HG03159 (cell line): Measurements from ENCODE around the gene RCBTB1.
"Not testable (repeated sequence)": the region's sequence is repeated elsewhere in the genome, so short reads cannot be mapped to it uniquely, and the experiment has no call there.

Experiments
- ATAC-seq: cut with Tn5 transposase; IDR thresholded peaks from one replicate; pipeline ENCODE4 v1.9.1; 2021; ENCODE audit warnings: mild to moderate bottlenecking, moderate library complexity; ENCODE audit not compliant: unreplicated experiment

Gene RCBTB1

DNA sequence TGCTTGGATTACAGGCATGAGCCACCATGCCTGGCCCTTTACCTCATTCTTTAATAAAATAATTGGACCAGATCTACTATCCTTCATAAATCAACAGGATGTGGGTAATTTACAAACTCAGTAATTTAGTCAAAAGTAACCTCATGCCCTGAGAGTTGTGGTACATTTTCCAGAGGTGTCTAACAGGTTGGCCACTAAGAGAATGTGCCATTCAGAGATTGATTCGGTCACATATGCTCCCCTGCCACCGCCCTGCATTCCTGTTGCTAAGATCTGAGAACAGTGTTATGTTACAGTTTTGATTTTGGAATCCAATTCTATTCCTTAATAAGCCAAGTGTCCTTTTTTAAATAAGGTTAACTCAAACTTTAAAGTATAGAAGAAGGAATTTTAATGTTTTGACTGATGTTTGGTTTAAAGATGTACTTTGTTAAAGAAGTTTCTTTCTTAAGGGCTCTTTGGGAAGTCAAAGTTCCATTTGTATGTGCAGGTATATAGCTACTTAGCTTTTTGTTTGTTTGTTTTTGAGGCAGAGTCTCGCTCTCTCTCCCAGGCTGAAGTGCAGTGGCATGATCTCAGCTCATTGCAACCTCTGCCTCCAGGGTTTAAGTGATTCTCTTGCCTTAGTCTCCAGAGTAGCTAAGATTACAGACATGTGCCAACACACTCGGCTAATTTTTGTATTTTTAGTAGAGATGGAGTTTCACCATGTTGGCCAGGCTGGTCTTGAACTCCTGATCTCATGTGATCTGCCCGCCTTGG lies 60.4 kb downstream of the RCBTB1 start:
- ATAC-seq = no peak

GRCh38 chr13:49521224-49521623 lies 64.1 kb downstream of the RCBTB1 start:
- ATAC-seq = no peak

GRCh38 chr13:49517461-49517860 lies 67.9 kb downstream of the RCBTB1 start:
- ATAC-seq = no peak

DNA sequence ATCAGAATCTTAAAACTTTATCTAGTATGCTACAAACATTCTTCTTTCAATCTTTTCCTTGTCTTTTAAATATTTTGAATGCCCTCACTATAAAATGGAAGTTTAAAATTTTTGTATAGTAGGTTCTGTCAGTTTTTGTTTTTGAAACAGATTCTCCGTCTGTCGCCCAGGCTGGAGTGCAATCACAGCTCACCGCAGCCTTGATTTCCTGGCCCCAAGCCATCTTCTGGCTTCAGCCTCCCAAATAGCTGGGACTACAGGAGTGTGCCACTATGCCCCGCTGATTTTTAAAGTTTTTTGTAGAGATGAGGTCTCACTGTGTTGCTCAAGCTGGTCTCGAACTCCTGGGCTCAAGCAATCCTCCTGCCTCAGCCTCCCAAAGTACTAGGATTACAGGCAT lies 68.9 kb downstream of the RCBTB1 start:
- ATAC-seq = no peak

GRCh38 chr13:49512578-49512977 lies 72.8 kb downstream of the RCBTB1 start:
- no peak for ATAC-seq

DNA sequence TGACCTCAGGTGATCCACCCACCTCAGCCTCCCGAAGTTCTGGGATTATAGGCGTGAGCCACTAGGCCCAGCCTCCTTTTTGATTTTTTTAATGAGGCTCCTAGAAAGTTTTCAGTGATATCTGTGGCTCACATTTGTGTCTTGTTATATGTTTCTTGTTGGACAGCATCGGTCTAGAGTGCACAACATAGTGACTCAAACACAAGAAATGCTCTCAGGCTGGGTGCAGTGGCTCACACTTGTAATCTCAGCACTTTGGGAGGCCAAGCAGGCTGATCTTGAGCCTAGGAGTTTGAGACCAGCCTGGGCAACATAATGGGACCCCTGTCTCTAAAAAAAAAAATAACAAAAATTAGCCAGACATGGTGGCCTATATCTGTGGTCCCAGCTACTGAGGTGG lies 81.4 kb downstream of the RCBTB1 start:
- no peak for ATAC-seq

- no peak for ATAC-seq
Observed at GRCh38 chr13:49502954-49503353, 82.4 kb downstream of the RCBTB1 start.

- no peak for ATAC-seq
Observed at GRCh38 chr13:49499889-49500660, 85.3 kb downstream of the RCBTB1 start.

DNA sequence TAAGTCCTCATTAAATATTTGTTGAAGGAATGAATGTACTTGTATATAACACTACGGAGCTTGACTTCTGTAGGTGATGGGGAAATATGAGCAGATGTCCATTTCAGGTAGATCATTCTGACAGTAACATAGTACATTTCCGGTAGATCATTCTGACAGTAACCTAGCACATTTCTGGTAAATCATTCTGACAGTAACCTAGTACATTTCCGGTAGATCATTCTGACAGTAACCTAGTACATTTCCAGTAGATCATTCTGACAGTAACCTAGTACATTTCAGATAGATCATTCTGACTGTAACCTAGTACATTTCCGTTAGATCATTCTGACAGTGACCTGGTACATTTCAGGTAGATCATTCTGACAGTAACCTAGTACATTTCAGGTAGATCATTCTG lies 87.2 kb downstream of the RCBTB1 start:
- no peak for ATAC-seq

DNA sequence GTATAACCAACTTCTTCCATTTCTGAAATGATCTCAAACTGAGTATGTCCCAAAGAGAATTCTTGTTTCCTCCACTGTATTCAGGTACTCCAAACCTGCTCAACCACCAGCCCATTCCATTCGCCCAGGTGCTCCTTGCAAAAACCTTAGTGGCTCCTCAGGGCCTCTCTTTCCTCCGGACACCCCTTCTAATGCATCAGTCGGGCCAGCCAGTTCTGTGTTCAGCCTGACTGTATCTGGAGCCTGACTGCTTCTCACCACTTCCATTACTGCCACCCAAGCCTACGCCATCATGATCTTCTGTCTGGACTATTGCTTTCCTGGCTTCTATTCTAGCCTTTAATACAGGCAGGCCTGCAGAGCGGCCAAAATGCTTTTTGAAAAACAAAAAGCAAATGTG lies 88.1 kb downstream of the RCBTB1 start:
- ATAC-seq = no peak

DNA sequence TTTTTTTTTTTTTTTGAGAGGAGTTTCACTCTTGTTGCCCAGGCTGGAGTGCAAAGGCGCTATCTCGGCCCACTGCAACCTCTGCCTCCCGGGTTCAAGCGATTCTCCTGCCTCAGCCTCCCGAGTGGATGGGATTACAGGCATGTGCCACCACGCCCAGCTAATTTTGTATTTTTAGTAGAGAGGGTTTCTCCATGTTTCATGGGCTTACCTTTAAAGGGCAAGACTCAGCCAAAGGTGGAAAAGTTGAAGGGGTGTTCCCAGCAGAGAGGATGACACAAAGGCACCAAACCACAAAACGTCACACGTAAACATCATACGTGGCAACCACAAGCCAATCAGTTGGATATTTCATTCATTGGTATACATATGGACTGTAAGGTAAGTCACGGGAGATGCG lies 88.5 kb downstream of the RCBTB1 start:
- ATAC-seq = not testable (repeated sequence)

- ATAC-seq = peak; percentile 89
Observed at GRCh38 chr13:49495783-49496762, 89.3 kb downstream of the RCBTB1 start, which contains the start of gene PHF11. TSS of gene PHF11 (plus strand) at chr13:49495953. CDS start at chr13:49496002, 49 bp downstream.

DNA sequence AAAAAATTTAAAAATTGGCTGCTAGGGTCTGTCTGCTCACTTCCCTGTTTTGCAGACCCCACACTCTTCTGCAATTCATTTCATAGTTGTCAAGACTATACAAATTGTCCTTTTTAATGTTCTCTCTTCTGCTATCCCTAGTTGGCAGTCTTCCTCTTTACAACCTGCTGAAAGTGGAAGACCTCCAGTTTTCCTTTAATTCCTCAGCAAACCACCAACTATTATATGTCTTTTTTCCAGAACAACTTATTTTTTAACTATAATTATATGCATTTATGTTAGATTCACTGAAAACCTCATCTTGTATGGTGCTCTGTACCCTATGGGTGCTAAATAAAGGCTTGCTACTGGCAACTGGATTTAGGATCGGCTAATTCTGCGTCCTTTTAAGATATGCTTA lies 90.7 kb downstream of the RCBTB1 start:
- ATAC-seq = no peak

DNA sequence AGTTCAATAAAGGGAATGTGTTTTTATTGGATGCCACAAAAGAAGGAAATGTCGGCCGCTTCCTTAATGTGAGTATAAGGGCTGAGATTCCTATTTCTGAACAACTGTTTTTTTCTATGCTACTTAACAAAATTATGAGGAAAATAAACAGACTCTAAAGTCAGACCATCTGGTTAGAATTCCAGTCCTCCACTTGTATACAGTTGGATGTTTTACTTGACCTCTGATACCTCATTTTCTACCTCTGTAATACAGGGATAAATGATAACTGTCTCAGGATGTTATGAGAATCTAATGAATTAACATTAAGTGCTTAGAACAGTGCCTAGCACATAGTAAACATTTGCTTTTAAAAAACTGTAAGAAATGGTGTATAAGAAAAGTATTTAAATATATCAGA lies 96.8 kb downstream of the RCBTB1 start:
- no peak for ATAC-seq
